ENCODE data around the gene NOTUM.

Gene NOTUM

GRCh38 chr17:82006468-82007227 is 45.7 kb upstream of the NOTUM start:
- H3K4me3 ChIP-seq (replicated peaks; ENCODE audit: low read depth, low read length), result no peak overlapping the region
- no peak for TF ChIP-seq CTCF (IDR thresholded peaks at IDR 0.05; ENCODE audit: low read depth, low read length, missing control alignments)
- no peak for DNase-seq (ENCODE audit: extremely low read depth, low read depth)

DNA sequence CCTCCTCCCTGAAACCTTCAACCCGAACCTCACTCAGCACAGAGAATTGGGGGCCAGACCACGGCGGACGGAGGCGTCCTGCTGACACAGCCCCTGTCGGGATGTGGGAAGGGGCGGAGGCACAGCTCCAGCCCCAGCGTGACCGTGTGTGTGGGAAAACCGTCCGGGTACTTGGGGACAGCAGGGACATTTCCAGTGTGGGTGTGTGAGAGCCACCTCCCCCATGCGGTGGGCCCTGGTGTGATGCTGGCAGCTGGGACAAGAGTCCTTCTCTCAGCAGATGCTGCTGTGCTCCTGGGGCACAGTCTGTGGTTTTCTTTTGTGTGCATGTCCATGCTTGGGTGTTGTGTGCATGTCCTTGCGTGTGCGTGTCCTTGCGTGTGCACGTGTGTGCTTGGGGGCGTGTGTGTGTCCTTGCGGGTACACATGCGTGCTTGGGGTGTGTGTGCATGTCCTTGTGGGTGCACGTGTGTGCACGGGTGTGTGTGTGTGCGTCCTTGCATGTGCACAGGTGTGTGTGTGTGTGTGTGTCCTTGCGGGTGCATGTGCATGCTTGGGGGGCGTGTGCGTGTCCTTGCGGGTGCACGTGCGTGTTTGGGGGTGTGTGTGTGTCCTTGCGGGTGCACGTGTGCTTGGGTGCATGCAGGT is 44.8 kb upstream of the NOTUM start:
- DNase-seq (ENCODE audit: extremely low read depth, low read depth), result no peak
- no peak overlapping the region for H3K4me3 ChIP-seq (replicated peaks; ENCODE audit: low read depth, low read length)
- no peak for TF ChIP-seq CTCF (IDR thresholded peaks at IDR 0.05; ENCODE audit: low read depth, low read length, missing control alignments)

DNA sequence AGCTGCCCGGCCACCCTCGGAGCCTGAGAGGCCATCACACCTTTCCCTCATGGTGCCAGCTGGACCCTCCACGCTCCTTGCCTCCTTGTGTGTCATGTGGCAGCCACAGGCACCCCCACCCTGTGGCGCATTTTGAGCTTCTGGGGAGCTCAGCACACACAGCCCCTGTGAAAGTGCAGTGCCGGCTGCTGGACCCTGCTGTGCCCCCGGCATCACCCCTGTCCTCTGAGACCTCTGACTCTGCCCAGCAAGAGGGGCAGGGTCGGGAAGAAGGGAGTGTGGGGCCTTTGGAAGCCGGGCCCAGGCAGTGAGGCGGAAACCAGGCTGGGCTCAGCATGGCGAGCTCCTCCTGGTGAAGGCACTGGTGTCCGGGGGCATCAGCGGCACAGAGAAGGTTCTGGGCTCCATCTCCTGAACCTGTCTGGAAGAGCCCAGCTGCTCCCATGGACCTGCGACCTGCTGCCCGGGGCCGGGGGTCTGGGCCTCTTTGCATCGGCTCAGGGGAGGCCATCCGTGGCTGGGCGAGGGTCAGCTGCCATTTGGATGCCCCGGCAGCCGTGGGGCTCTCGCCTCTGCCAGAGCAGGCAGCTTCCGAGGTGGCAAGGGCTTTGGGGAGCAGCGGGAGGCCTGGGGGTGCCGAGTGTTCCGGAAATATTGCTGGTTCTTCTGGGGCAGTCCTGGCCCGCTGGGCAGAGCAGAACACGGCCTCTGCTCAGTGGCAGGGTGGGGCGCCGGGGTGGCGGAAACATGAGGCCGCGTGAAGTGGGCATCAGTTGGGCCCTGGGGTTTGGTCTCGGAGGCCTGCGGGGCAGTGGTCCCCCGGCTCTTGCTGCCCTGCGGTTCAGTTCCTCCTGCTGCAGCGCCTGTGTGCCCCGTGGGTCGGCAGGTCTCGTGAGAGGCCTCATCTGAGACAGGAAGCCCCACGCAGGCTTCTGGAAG is 43.8 kb upstream of the NOTUM start:
- no peak for DNase-seq (ENCODE audit: extremely low read depth, low read depth)
- TF ChIP-seq CTCF (IDR thresholded peaks at IDR 0.05; ENCODE audit: low read depth, low read length, missing control alignments), result no peak
- no peak overlapping the region for H3K4me3 ChIP-seq (replicated peaks; ENCODE audit: low read depth, low read length)

DNA sequence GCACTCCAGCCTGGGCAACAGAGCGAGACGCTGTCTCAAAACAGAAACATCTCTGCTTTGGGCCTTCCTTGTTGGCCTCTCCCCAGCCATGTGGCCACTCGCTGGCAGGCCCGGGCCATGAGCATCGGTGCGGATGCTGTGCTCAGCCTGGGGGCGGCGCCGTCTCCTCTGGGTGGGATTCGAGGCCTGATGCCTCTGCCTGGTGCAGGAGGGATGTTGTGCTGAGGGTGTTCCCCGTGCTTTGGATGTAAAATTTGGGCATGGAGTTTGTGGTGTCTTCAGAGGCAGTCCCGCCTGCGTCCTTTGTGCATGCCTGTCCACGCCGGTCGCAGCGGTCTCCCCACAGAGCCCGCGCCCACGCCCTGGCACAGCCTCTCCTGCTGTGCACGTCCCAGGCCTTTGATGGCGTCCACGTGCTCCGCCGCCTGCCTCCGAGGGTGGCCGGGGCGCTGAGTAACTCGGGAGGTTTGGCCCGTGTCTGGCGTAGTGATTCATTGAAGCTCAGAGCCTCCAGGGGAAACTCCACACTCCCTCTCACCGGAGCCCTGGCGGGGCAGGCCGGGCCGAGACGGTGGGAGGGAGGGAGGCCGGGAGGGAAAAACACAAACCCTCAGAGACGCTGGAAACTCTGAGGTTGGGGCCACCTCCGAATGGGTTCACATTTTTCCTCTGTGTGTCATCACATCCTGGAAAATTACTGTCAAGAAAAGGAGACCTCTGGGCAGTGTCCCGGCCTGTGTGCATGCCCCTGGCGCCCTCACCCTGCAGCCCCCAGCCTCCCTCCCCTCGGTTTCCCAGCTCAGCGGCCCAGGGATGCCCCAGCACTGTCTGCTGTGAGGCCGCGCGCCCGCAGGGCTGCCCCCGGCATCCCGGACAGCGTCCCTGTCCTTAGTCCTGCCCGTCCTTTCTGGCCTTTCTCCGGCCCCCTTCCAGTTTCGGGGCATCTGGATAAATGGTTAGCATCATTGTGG is 42.7 kb upstream of the NOTUM start:
- TF ChIP-seq CTCF (IDR thresholded peaks at IDR 0.05; ENCODE audit: low read depth, low read length, missing control alignments), result no peak
- no peak overlapping the region for H3K4me3 ChIP-seq (replicated peaks; ENCODE audit: low read depth, low read length)
- DNase-seq (ENCODE audit: extremely low read depth, low read depth), result peak; percentile 81

GRCh38 chr17:82001571-82002056 is 40.6 kb upstream of the NOTUM start:
- no peak overlapping the region for H3K4me3 ChIP-seq (replicated peaks; ENCODE audit: low read depth, low read length)
- TF ChIP-seq CTCF (IDR thresholded peaks at IDR 0.05; ENCODE audit: low read depth, low read length, missing control alignments), result no peak
- no peak for DNase-seq (ENCODE audit: extremely low read depth, low read depth)

All from HFF-Myc (cell line).